HEK293 (cell line): ENCODE results near the gene FAF2.

Source experiments
- CTCF ChIA-PET: fragments of 350-600 bp; formaldehyde crosslinking; extraction: SDS; loops from one replicate; lab custom pipeline; 2021; ENCODE audit warnings: antibody characterized with exemption; lab: Yijun Ruan, JAX
- POLR2A ChIA-PET: fragments of 300-600 bp; formaldehyde crosslinking; extraction: SDS; loops from one replicate; lab custom pipeline; 2020; ENCODE audit warnings: antibody characterized with exemption, inconsistent platforms; lab: Yijun Ruan, JAX
- H3K27ac ChIP-seq: fragments of 200-500 bp; sonication (Bioruptor generic); 2 replicates; pipeline ENCODE4 v1.5.1; 2014; ENCODE audit warnings: low read depth, low read length, control low read depth, inconsistent platforms; ENCODE audit errors: extremely low read depth
- H3K36me3 ChIP-seq, 2 experiments: fragments of 200-500 bp in 1 of 2; sonication (Bioruptor generic) in 1 of 2; 1 replicate in 1 of 2; 2 replicates in 1 of 2; pipeline ENCODE4 v1.5.1; 2014 to 2017; ENCODE audit warnings: inconsistent platforms in 2 of 2, low read length in 2 of 2; ENCODE audit not compliant: control insufficient read depth in 2 of 2, insufficient read depth in 1 of 2
- H3K4me1 ChIP-seq: fragments of 200-500 bp; sonication (Bioruptor generic); 2 replicates; pipeline ENCODE4 v1.5.1; 2014; ENCODE audit warnings: mild to moderate bottlenecking, low read length, inconsistent platforms; ENCODE audit not compliant: control insufficient read depth, insufficient read depth
- H3K4me3 ChIP-seq: 2 replicates; pipeline ENCODE4 v1.5.1; 2011; ENCODE audit warnings: low read depth, mild to moderate bottlenecking, control low read depth, low read length, moderate library complexity
- H3K9me3 ChIP-seq: fragments of 200-500 bp; sonication (Bioruptor generic); 2 replicates; pipeline ENCODE4 v1.5.1; 2014; ENCODE audit warnings: low read depth, low read length, inconsistent platforms; ENCODE audit not compliant: control insufficient read depth, insufficient read depth
- FEZF1 ChIP-seq: fragments of 450-650 bp; formaldehyde crosslinking; IDR thresholded peaks from 2 replicates; pipeline ENCODE4 v1.5.1; 2016; ENCODE audit warnings: missing biosample characterization, missing genetic modification characterization
- GLI4 ChIP-seq: fragments of 450-650 bp; formaldehyde crosslinking; IDR thresholded peaks from 2 replicates; pipeline ENCODE4 v1.5.1; 2016; ENCODE audit warnings: missing biosample characterization, missing genetic modification characterization
- GLIS1 ChIP-seq: fragments of 450-650 bp; formaldehyde crosslinking; IDR thresholded peaks from 2 replicates; pipeline ENCODE4 v1.5.1; 2016; ENCODE audit warnings: missing biosample characterization, missing genetic modification characterization
- IKZF3 ChIP-seq: fragments of 450-650 bp; IDR thresholded peaks from 2 replicates; pipeline ENCODE4 v1.5.0; 2018; ENCODE audit warnings: missing biosample characterization, mild to moderate bottlenecking, missing genetic modification characterization, moderate library complexity
- MYNN ChIP-seq: fragments of 450-650 bp; formaldehyde crosslinking; IDR thresholded peaks from 2 replicates; pipeline ENCODE4 v1.5.1; 2016; ENCODE audit warnings: missing biosample characterization, missing genetic modification characterization, borderline replicate concordance
- PRDM10 ChIP-seq: fragments of 450-650 bp; formaldehyde crosslinking; IDR thresholded peaks from 2 replicates; pipeline ENCODE4 v1.5.1; 2016; ENCODE audit warnings: missing biosample characterization, missing genetic modification characterization
- SCRT2 ChIP-seq: fragments of 450-650 bp; formaldehyde crosslinking; IDR thresholded peaks from 2 replicates; pipeline ENCODE4 v1.5.1; 2016; ENCODE audit warnings: missing biosample characterization, missing genetic modification characterization
- SP2 ChIP-seq: fragments of 450-650 bp; formaldehyde crosslinking; IDR thresholded peaks from 2 replicates; pipeline ENCODE4 v1.5.1; 2016; ENCODE audit warnings: missing biosample characterization, missing genetic modification characterization
- ZFP3 ChIP-seq: fragments of 450-650 bp; formaldehyde crosslinking; IDR thresholded peaks from 2 replicates; pipeline ENCODE4 v1.5.1; 2016; ENCODE audit warnings: low read depth, missing biosample characterization, missing genetic modification characterization
- ZFP41 ChIP-seq: fragments of 450-650 bp; formaldehyde crosslinking; IDR thresholded peaks from 2 replicates; pipeline ENCODE4 v1.5.1; 2016; ENCODE audit warnings: missing biosample characterization, missing genetic modification characterization, borderline replicate concordance
- ZNF112 ChIP-seq: fragments of 450-650 bp; formaldehyde crosslinking; IDR thresholded peaks from 2 replicates; pipeline ENCODE4 v1.5.0; 2017; ENCODE audit warnings: missing biosample characterization, missing genetic modification characterization
- ZNF2 ChIP-seq: fragments of 450-650 bp; formaldehyde crosslinking; IDR thresholded peaks from 2 replicates; pipeline ENCODE4 v1.5.1; 2016; ENCODE audit warnings: missing biosample characterization, missing genetic modification characterization
- ZNF354C ChIP-seq: fragments of 450-650 bp; formaldehyde crosslinking; IDR thresholded peaks from 2 replicates; pipeline ENCODE4 v1.5.1; 2016; ENCODE audit warnings: missing biosample characterization, missing genetic modification characterization, low read depth, borderline replicate concordance
- ZNF394 ChIP-seq: fragments of 450-650 bp; formaldehyde crosslinking; IDR thresholded peaks from 2 replicates; pipeline ENCODE4 v1.5.1; 2016; ENCODE audit warnings: missing biosample characterization, missing genetic modification characterization, mild to moderate bottlenecking, moderate library complexity, borderline replicate concordance
- ZNF548 ChIP-seq: fragments of 450-650 bp; formaldehyde crosslinking; IDR thresholded peaks from 2 replicates; pipeline ENCODE4 v1.5.1; 2016; ENCODE audit warnings: missing biosample characterization, missing genetic modification characterization
- ZNF600 ChIP-seq: fragments of 450-650 bp; formaldehyde crosslinking; IDR thresholded peaks from 2 replicates; pipeline ENCODE4 v1.5.1; 2016; ENCODE audit warnings: missing biosample characterization, missing genetic modification characterization
- ZNF624 ChIP-seq: fragments of 450-650 bp; formaldehyde crosslinking; IDR thresholded peaks from 2 replicates; pipeline ENCODE4 v1.5.1; 2017; ENCODE audit warnings: missing biosample characterization, missing genetic modification characterization
- ZNF629 ChIP-seq: fragments of 450-650 bp; formaldehyde crosslinking; IDR thresholded peaks from 2 replicates; pipeline ENCODE4 v1.5.1; 2017; ENCODE audit warnings: missing biosample characterization, missing genetic modification characterization
- ZNF791 ChIP-seq: fragments of 450-650 bp; formaldehyde crosslinking; IDR thresholded peaks from 2 replicates; pipeline ENCODE4 v1.5.1; 2016; ENCODE audit warnings: missing biosample characterization, missing genetic modification characterization
- ZNF792 ChIP-seq: fragments of 450-650 bp; formaldehyde crosslinking; IDR thresholded peaks from 2 replicates; pipeline ENCODE4 v1.5.1; 2016; ENCODE audit warnings: missing biosample characterization, missing genetic modification characterization
- ZNF830 ChIP-seq: fragments of 450-650 bp; IDR thresholded peaks from 2 replicates; pipeline ENCODE4 v1.5.0; 2018; ENCODE audit warnings: missing biosample characterization, missing genetic modification characterization, low read depth, mild to moderate bottlenecking, moderate library complexity
- ZNF843 ChIP-seq: fragments of 450-650 bp; formaldehyde crosslinking; IDR thresholded peaks from 2 replicates; pipeline ENCODE4 v1.5.1; 2016; ENCODE audit warnings: missing biosample characterization, missing genetic modification characterization
- ZSCAN18 ChIP-seq: fragments of 450-650 bp; formaldehyde crosslinking; IDR thresholded peaks from 2 replicates; pipeline ENCODE4 v1.5.1; 2016; ENCODE audit warnings: missing biosample characterization, missing genetic modification characterization
- ZXDB ChIP-seq: fragments of 450-650 bp; formaldehyde crosslinking; IDR thresholded peaks from 2 replicates; pipeline ENCODE4 v1.5.1; 2016; ENCODE audit warnings: missing biosample characterization, missing genetic modification characterization
- TF ChIP-seq, protein P1 (sequence below): fragments of 450-650 bp; formaldehyde crosslinking; IDR thresholded peaks from 2 replicates; pipeline ENCODE4 v1.5.1; 2017; ENCODE audit warnings: missing biosample characterization, missing genetic modification characterization
- TF ChIP-seq, protein P2 (sequence below): fragments of 450-650 bp; formaldehyde crosslinking; IDR thresholded peaks from 2 replicates; pipeline ENCODE4 v1.5.1; 2016; ENCODE audit warnings: missing biosample characterization, missing genetic modification characterization, borderline replicate concordance

Gene FAF2

GRCh38 chr5:176533894-176534611, 85.9 kb downstream of the FAF2 start:
- H3K27ac ChIP-seq: 0 out of 2 replicates have a peak overlapping the region, but pooled peaks have one; percentile 13
- no peaks in the 10 kb centered on the region for H3K9me3 ChIP-seq
- ChIA-PET POLR2A (no interaction called here), CTCF (interaction anchor here (1.4 kb wide), 1 partner anchor 9 kb away, joined by 9 read pairs; no protein-coding TSS in a partner anchor)
- peaks cover 0 to 35% of the 10 kb centered on the region in 2 experiments; a peak in 1 of 3 replicates for H3K36me3 ChIP-seq
- 0 out of 2 replicates have a peak, but pooled peaks cover 8% of the 10 kb centered on the region for H3K4me1 ChIP-seq
- H3K4me3 ChIP-seq: no peak overlapping the region
- TF ChIP-seq GLIS1 (tag by site-specific recombination) (no peak), SCRT2 (tag by site-specific recombination) (0 out of 2 replicates have a peak, but pooled peaks have one; percentile 10), ZNF792 (no peak), ZNF548 (tag by site-specific recombination) (no peak), ZNF2 (tag by site-specific recombination) (no peak), ZFP41 (tag by site-specific recombination) (no peak), ZNF600 (tag by site-specific recombination) (0 out of 2 replicates have a peak, but pooled peaks have one; percentile 30), PRDM10 (tag by site-specific recombination) (no peak), SP2 (no peak), ZNF791 (no peak), ZSCAN18 (tag by site-specific recombination) (no peak), ZNF354C (no peak), ZNF830 (tag by site-specific recombination) (no peak), ZNF112 (tag by site-specific recombination) (no peak), IKZF3 (tag by site-specific recombination) (0 out of 2 replicates have a peak, but pooled peaks have one; percentile 10), ZNF843 (tag by site-specific recombination) (no peak), MYNN (tag by site-specific recombination) (no peak), GLI4 (no peak), ZNF624 (tag by site-specific recombination) (no peak), FEZF1 (tag by site-specific recombination) (no peak), ZFP3 (tag by site-specific recombination) (peak; percentile 68; the same call in 1 of the 2 replicates), ZNF629 (tag by site-specific recombination) (no peak), ZNF394 (no peak), ZXDB (tag by site-specific recombination) (no peak)
- TF ChIP-seq, protein P1, sequence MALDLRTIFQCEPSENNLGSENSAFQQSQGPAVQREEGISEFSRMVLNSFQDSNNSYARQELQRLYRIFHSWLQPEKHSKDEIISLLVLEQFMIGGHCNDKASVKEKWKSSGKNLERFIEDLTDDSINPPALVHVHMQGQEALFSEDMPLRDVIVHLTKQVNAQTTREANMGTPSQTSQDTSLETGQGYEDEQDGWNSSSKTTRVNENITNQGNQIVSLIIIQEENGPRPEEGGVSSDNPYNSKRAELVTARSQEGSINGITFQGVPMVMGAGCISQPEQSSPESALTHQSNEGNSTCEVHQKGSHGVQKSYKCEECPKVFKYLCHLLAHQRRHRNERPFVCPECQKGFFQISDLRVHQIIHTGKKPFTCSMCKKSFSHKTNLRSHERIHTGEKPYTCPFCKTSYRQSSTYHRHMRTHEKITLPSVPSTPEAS (tag by site-specific recombination): peak; percentile 82
- TF ChIP-seq, protein P2, sequence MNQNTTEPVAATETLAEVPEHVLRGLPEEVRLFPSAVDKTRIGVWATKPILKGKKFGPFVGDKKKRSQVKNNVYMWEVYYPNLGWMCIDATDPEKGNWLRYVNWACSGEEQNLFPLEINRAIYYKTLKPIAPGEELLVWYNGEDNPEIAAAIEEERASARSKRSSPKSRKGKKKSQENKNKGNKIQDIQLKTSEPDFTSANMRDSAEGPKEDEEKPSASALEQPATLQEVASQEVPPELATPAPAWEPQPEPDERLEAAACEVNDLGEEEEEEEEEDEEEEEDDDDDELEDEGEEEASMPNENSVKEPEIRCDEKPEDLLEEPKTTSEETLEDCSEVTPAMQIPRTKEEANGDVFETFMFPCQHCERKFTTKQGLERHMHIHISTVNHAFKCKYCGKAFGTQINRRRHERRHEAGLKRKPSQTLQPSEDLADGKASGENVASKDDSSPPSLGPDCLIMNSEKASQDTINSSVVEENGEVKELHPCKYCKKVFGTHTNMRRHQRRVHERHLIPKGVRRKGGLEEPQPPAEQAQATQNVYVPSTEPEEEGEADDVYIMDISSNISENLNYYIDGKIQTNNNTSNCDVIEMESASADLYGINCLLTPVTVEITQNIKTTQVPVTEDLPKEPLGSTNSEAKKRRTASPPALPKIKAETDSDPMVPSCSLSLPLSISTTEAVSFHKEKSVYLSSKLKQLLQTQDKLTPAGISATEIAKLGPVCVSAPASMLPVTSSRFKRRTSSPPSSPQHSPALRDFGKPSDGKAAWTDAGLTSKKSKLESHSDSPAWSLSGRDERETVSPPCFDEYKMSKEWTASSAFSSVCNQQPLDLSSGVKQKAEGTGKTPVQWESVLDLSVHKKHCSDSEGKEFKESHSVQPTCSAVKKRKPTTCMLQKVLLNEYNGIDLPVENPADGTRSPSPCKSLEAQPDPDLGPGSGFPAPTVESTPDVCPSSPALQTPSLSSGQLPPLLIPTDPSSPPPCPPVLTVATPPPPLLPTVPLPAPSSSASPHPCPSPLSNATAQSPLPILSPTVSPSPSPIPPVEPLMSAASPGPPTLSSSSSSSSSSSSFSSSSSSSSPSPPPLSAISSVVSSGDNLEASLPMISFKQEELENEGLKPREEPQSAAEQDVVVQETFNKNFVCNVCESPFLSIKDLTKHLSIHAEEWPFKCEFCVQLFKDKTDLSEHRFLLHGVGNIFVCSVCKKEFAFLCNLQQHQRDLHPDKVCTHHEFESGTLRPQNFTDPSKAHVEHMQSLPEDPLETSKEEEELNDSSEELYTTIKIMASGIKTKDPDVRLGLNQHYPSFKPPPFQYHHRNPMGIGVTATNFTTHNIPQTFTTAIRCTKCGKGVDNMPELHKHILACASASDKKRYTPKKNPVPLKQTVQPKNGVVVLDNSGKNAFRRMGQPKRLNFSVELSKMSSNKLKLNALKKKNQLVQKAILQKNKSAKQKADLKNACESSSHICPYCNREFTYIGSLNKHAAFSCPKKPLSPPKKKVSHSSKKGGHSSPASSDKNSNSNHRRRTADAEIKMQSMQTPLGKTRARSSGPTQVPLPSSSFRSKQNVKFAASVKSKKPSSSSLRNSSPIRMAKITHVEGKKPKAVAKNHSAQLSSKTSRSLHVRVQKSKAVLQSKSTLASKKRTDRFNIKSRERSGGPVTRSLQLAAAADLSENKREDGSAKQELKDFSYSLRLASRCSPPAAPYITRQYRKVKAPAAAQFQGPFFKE (tag by site-specific recombination): no peak
